ENCODE measurements around the gene C17orf114.

Gene C17orf114

GRCh38 chr17:4769628-4770027 is 32.5 kb downstream of the C17orf114 start:
- no peaks in the 10 kb centered on the region for H3K9me3 ChIP-seq (ENCODE audit: control insufficient read depth in 1 of 2, insufficient read depth in 1 of 2, low read length in 2 of 2)
- H3K36me3 ChIP-seq (ENCODE audit: insufficient read depth, low read length): no peaks in the 10 kb centered on the region
- H3K4me1 ChIP-seq (ENCODE audit: insufficient read depth, low read length): peaks cover 10% of the 10 kb centered on the region
- DNase-seq (no peak), ATAC-seq (ENCODE audit: poor library complexity) (no peak)
- intact Hi-C loops (cut with DNase I, micrococcal nuclease): no loop called here
- H3K27ac Mint-ChIP-seq: no peak overlapping the region
- H3K27me3 Mint-ChIP-seq: peaks cover 16% of the 10 kb centered on the region
- H3K36me3 Mint-ChIP-seq (ENCODE audit: low read depth): no peaks in the 10 kb centered on the region
- ChIA-PET CTCF (no interaction called here), POLR2A (no interaction called here)
- no peak overlapping the region for H3K4me3 ChIP-seq (ENCODE audit: low read length)
- no peaks in the 10 kb centered on the region for H3K9me3 Mint-ChIP-seq
- peaks cover 7% of the 10 kb centered on the region for H3K4me1 Mint-ChIP-seq (ENCODE audit: low read depth)
- no peak overlapping the region for H3K27ac ChIP-seq (ENCODE audit: low read depth in 1 of 2, low read length in 2 of 2)
- TF ChIP-seq, protein P1, sequence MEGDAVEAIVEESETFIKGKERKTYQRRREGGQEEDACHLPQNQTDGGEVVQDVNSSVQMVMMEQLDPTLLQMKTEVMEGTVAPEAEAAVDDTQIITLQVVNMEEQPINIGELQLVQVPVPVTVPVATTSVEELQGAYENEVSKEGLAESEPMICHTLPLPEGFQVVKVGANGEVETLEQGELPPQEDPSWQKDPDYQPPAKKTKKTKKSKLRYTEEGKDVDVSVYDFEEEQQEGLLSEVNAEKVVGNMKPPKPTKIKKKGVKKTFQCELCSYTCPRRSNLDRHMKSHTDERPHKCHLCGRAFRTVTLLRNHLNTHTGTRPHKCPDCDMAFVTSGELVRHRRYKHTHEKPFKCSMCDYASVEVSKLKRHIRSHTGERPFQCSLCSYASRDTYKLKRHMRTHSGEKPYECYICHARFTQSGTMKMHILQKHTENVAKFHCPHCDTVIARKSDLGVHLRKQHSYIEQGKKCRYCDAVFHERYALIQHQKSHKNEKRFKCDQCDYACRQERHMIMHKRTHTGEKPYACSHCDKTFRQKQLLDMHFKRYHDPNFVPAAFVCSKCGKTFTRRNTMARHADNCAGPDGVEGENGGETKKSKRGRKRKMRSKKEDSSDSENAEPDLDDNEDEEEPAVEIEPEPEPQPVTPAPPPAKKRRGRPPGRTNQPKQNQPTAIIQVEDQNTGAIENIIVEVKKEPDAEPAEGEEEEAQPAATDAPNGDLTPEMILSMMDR (IDR thresholded peaks at IDR 0.05): no peak
- H3K4me3 Mint-ChIP-seq: no peak overlapping the region
- peaks cover 0 to 3% of the 10 kb centered on the region in 2 experiments for H3K27me3 ChIP-seq (ENCODE audit: control insufficient read depth in 1 of 2, insufficient read depth in 2 of 2, low read length in 2 of 2)

DNA sequence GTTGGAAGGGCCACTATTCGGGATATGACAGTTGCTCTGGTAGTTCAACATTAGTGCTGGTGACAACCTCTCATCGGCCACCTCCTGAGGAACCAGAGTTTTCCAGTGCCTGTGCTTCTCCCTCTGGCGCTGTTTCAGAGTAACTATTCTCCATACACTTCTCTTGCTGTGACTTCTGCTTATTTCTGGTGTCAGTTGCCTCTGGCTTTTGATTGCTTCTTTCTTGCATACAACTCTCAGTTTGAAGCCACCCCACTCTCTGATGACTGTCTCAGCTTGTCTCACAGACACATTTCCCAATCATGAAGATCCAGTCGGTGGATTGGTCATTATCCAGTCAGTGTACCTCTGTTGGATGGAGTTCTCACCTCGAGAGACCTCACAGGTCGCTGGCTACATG is 33.8 kb downstream of the C17orf114 start:
- ChIA-PET CTCF (no interaction called here), POLR2A (no interaction called here)
- H3K27ac Mint-ChIP-seq: no peak overlapping the region
- no peaks in the 10 kb centered on the region for H3K9me3 Mint-ChIP-seq
- intact Hi-C loops (cut with DNase I, micrococcal nuclease): no loop called here
- peaks cover 11% of the 10 kb centered on the region for H3K27me3 Mint-ChIP-seq
- peaks cover 7% of the 10 kb centered on the region for H3K4me1 Mint-ChIP-seq (ENCODE audit: low read depth)
- no peaks in the 10 kb centered on the region for H3K36me3 Mint-ChIP-seq (ENCODE audit: low read depth)
- peaks cover 10% of the 10 kb centered on the region for H3K4me1 ChIP-seq (ENCODE audit: insufficient read depth, low read length)
- no peak overlapping the region for H3K4me3 ChIP-seq (ENCODE audit: low read length)
- DNase-seq (peak in 2 of 14 experiments; percentile 41 to 48), ATAC-seq (ENCODE audit: poor library complexity) (no peak)
- TF ChIP-seq, protein P1 (IDR thresholded peaks at IDR 0.05): no peak
- no peaks in the 10 kb centered on the region for H3K27me3 ChIP-seq (ENCODE audit: control insufficient read depth in 1 of 2, insufficient read depth in 2 of 2, low read length in 2 of 2)
- H3K27ac ChIP-seq (ENCODE audit: low read depth in 1 of 2, low read length in 2 of 2): no peak overlapping the region
- no peaks in the 10 kb centered on the region for H3K36me3 ChIP-seq (ENCODE audit: insufficient read depth, low read length)
- H3K9me3 ChIP-seq (ENCODE audit: control insufficient read depth in 1 of 2, insufficient read depth in 1 of 2, low read length in 2 of 2): no peaks in the 10 kb centered on the region
- H3K4me3 Mint-ChIP-seq: no peak overlapping the region

DNA sequence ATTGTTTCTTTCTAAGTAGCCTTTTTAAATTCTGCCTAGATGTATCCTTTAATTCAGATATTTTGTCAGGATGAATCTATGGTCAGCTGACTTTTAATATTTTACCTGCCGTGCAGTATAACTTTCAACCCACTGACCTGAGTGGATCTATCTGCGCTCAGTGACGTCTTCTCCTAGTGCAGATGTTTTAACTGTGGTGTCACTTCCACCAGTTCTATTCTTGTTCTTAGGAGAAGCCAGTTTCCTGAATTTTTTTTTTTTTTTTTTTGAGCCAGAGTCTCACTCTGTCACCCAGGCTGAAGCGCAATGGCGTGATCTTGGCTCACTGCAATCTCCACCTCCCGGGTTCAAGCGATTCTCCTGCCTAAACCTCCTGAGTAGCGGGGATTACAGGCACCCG is 35.4 kb downstream of the C17orf114 start:
- Histone ChIP-seq H3K4me3 (ENCODE audit: low read length) (no peak overlapping the region), H3K27ac (ENCODE audit: low read depth in 1 of 2, low read length in 2 of 2) (peak overlapping the region in 1 of 2 donors; percentile 40), H3K36me3 (ENCODE audit: insufficient read depth, low read length) (no peaks in the 10 kb centered on the region), H3K9me3 (ENCODE audit: control insufficient read depth in 1 of 2, insufficient read depth in 1 of 2, low read length in 2 of 2) (no peaks in the 10 kb centered on the region), H3K4me1 (ENCODE audit: insufficient read depth, low read length) (peaks cover 5% of the 10 kb centered on the region), H3K27me3 (ENCODE audit: control insufficient read depth in 1 of 2, insufficient read depth in 2 of 2, low read length in 2 of 2) (no peaks in the 10 kb centered on the region)
- peak in 1 of 14 experiments; percentile 39 for DNase-seq
- no peak overlapping the region for H3K27ac Mint-ChIP-seq
- H3K4me3 Mint-ChIP-seq: no peak overlapping the region
- TF ChIP-seq, protein P1 (IDR thresholded peaks at IDR 0.05): no peak
- intact Hi-C loops (cut with DNase I, micrococcal nuclease): no loop called here
- H3K4me1 Mint-ChIP-seq (ENCODE audit: low read depth): peaks cover 4% of the 10 kb centered on the region
- H3K27me3 Mint-ChIP-seq: peaks cover 7% of the 10 kb centered on the region
- ChIA-PET POLR2A (no interaction called here), CTCF (no interaction called here)
- H3K36me3 Mint-ChIP-seq (ENCODE audit: low read depth): no peaks in the 10 kb centered on the region
- ATAC-seq (ENCODE audit: poor library complexity): no peak
- no peaks in the 10 kb centered on the region for H3K9me3 Mint-ChIP-seq
